SH-SY5Y (cell line): Measurements from ENCODE around the gene CACNA1H.

ENCODE experiments used
- GATA2 ChIP-seq: IDR thresholded peaks from 2 replicates; pipeline ENCODE4 v1.6.1; 2011; ENCODE audit warnings: mild to moderate bottlenecking, low read depth, low read length
- GATA3 ChIP-seq: IDR thresholded peaks from 2 replicates; pipeline ENCODE4 v1.6.1; 2011; ENCODE audit warnings: low read depth, mild to moderate bottlenecking, low read length, moderate library complexity

DNA sequence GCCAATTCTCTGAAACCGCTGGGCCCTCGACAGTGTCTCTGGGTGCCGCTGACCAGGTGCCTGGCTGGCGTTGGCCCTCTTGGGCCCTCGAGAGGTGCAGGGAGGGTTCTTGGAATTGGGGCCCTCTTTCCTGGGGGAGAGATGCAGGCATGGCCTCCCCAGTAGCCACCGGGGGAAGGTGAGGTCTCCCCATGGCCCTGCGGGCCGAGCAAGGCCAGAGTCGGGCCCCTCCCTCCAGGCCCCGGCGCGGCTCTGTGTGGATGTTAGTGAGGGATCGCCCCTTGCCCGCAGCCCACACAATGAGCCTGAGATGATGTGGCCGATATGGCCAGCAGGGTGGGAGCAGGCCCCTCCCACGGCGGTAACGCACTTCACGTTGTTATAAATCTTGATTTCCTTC lies 33.8 kb upstream of the CACNA1H start:
- TF ChIP-seq GATA3: no peak
- TF ChIP-seq GATA2: no peak
